H1 (cell line): ENCODE results near the gene XRRA1. TPM values are rescaled to one million over a fixed set of nuclear protein-coding genes. Genes with fewer than 3 reads are reported as not detected.

Experiments used
- CTCF ChIA-PET: fragments of 300-600 bp; sonication (Branson Sonifier 250); formaldehyde crosslinking; loops from one replicate; lab custom pipeline; 2021; ENCODE audit not compliant: partially characterized antibody; lab: Charles Lee
- POLR2A ChIA-PET: fragments of 300-600 bp; sonication (Branson Sonifier 250); formaldehyde crosslinking; loops from one replicate; lab custom pipeline; 2021; ENCODE audit warnings: inconsistent platforms; ENCODE audit not compliant: partially characterized antibody; lab: Charles Lee
- DNase-seq, 2 experiments: peaks; one replicate each; pipeline versions ENCODE4 v3.0.0 to v3.0.0-alpha.2; 2010 to 2022; ENCODE audit warnings: low spot score in 2 of 2, low read depth in 1 of 2, mixed read lengths in 1 of 2
- FAIRE-seq: peaks from 2 replicates; lab custom pipeline; 2011; peaks lifted over from hg19 to GRCh38; lab: Jason Lieb, UNC
- H2AFZ ChIP-seq: 2 replicates; pipeline ENCODE4 v1.8.1; 2012; ENCODE audit warnings: low read length, inconsistent platforms
- H2AK5ac ChIP-seq: 2 replicates; pipeline ENCODE4 v1.6.1; 2013; ENCODE audit warnings: low read depth, low read length
- H2BK120ac ChIP-seq: replicated peaks from 2 replicates; pipeline ENCODE3; 2013; ENCODE audit warnings: low read depth, low read length, inconsistent platforms
- H2BK12ac ChIP-seq: 2 replicates; pipeline ENCODE4 v1.6.1; 2013; ENCODE audit warnings: low read depth, low read length
- H2BK15ac ChIP-seq: 2 replicates; pipeline ENCODE4 v1.6.1; 2013; ENCODE audit warnings: low read length
- H2BK20ac ChIP-seq: 2 replicates; pipeline ENCODE4 v1.6.1; 2013; ENCODE audit warnings: low read length
- H2BK5ac ChIP-seq: 2 replicates; pipeline ENCODE4 v1.6.1; 2013; ENCODE audit warnings: low read depth, low read length
- H3K14ac ChIP-seq: 2 replicates; pipeline ENCODE4 v1.6.1; 2013; ENCODE audit warnings: inconsistent platforms; ENCODE audit not compliant: insufficient read length
- H3K18ac ChIP-seq: 2 replicates; pipeline ENCODE4 v1.6.1; 2013; ENCODE audit warnings: low read length; ENCODE audit errors: extremely low read depth
- H3K23ac ChIP-seq: 2 replicates; pipeline ENCODE4 v1.6.1; 2013; ENCODE audit warnings: inconsistent platforms; ENCODE audit not compliant: insufficient read length
- H3K23me2 ChIP-seq: 2 replicates; pipeline ENCODE4 v1.6.1; 2013; ENCODE audit warnings: low read depth, low read length
- H3K27ac ChIP-seq: 2 replicates; pipeline ENCODE4 v1.6.1; 2011; ENCODE audit warnings: low read depth, low read length, inconsistent platforms
- H3K27me3 ChIP-seq, 4 experiments: replicated peaks in 1 of 4; 1 replicate in 1 of 4; 2 replicates in 3 of 4; pipeline versions ENCODE4 v1.6.1 to v1.8.1; 2011 to 2013; ENCODE audit warnings: low read length in 3 of 4, mild to moderate bottlenecking in 3 of 4, inconsistent platforms in 2 of 4, mixed read lengths in 2 of 4, moderate library complexity in 1 of 4; ENCODE audit not compliant: control insufficient read depth in 3 of 4, insufficient read depth in 3 of 4; ENCODE audit errors: extremely low read depth in 1 of 4
- H3K36me3 ChIP-seq, 4 experiments: 2 replicates each; pipeline versions ENCODE4 v1.6.1 to v1.8.1; 2011 to 2013; ENCODE audit warnings: mild to moderate bottlenecking in 4 of 4, low read length in 3 of 4, moderate library complexity in 2 of 4, control low read depth in 1 of 4, inconsistent platforms in 1 of 4; ENCODE audit not compliant: insufficient read depth in 4 of 4, control insufficient read depth in 2 of 4
- H3K4ac ChIP-seq: replicated peaks from 2 replicates; pipeline ENCODE3; 2013; ENCODE audit warnings: low read length, low read depth, mixed read lengths, inconsistent platforms; ENCODE audit not compliant: insufficient read length
- H3K4me1 ChIP-seq, 4 experiments: replicated peaks in 1 of 4; 1 replicate in 1 of 4; 2 replicates in 3 of 4; pipeline versions ENCODE4 v1.6.1 to v1.8.1; 2011 to 2013; ENCODE audit warnings: low read length in 3 of 4, inconsistent platforms in 2 of 4, mixed read lengths in 1 of 4; ENCODE audit not compliant: insufficient read depth in 4 of 4, control insufficient read depth in 3 of 4
- H3K4me2 ChIP-seq, 2 experiments: 2 replicates each; pipeline versions ENCODE4 v1.6.1 to v1.8.1; 2011 to 2013; ENCODE audit warnings: low read depth in 2 of 2, low read length in 2 of 2, control low read depth in 1 of 2, inconsistent platforms in 1 of 2, mild to moderate bottlenecking in 1 of 2; ENCODE audit not compliant: insufficient read depth in 1 of 2
- H3K4me3 ChIP-seq, 4 experiments: fragments of 200-600, 300-600 bp in 1 of 4; sonication (generic), shearing (Covaris generic), sonication (Bioruptor Twin) in 1 of 4; 2 replicates each; pipeline versions ENCODE4 v1.5.1 to v1.8.1; 2011 to 2016; ENCODE audit warnings: low read length in 4 of 4, low read depth in 3 of 4, control low read depth in 2 of 4, inconsistent platforms in 2 of 4, mild to moderate bottlenecking in 2 of 4, mixed read lengths in 1 of 4, moderate library complexity in 1 of 4; ENCODE audit not compliant: insufficient read depth in 2 of 4; ENCODE audit errors: extremely low read depth in 1 of 4
- H3K56ac ChIP-seq: replicated peaks from 2 replicates; pipeline ENCODE3; 2013; ENCODE audit warnings: low read depth, mild to moderate bottlenecking, mixed read lengths, low read length, inconsistent platforms; ENCODE audit not compliant: insufficient read length
- H3K79me1 ChIP-seq: 2 replicates; pipeline ENCODE4 v1.6.1; 2013; ENCODE audit warnings: low read depth, low read length, control low read depth
- H3K79me2 ChIP-seq, 2 experiments: 2 replicates each; pipeline versions ENCODE4 v1.6.1 to v1.8.1; 2012 to 2013; ENCODE audit warnings: low read length in 2 of 2, mild to moderate bottlenecking in 2 of 2, inconsistent platforms in 1 of 2; ENCODE audit not compliant: insufficient read depth in 2 of 2, control insufficient read depth in 1 of 2
- H3K9ac ChIP-seq, 4 experiments: replicated peaks in 1 of 4; 1 replicate in 1 of 4; 2 replicates in 3 of 4; pipeline versions ENCODE4 v1.6.1 to v1.8.1; 2011 to 2013; ENCODE audit warnings: low read depth in 3 of 4, low read length in 3 of 4, control low read depth in 2 of 4, mild to moderate bottlenecking in 2 of 4, moderate library complexity in 2 of 4, inconsistent platforms in 1 of 4; ENCODE audit errors: extremely low read depth in 1 of 4
- H3K9me3 ChIP-seq, 2 experiments: 2 replicates each; pipeline versions ENCODE4 v1.6.1 to v1.8.1; 2012 to 2013; ENCODE audit warnings: mild to moderate bottlenecking in 2 of 2, moderate library complexity in 2 of 2, control low read depth in 1 of 2, inconsistent platforms in 1 of 2, low read depth in 1 of 2, low read length in 1 of 2, mixed read lengths in 1 of 2; ENCODE audit not compliant: insufficient read depth in 2 of 2
- H4K20me1 ChIP-seq, 2 experiments: replicated peaks in 1 of 2; 2 replicates each; pipeline versions ENCODE3 to v1.8.1; 2011 to 2013; ENCODE audit warnings: inconsistent platforms in 2 of 2, low read length in 2 of 2, mild to moderate bottlenecking in 1 of 2; ENCODE audit not compliant: insufficient read depth in 2 of 2, control insufficient read depth in 1 of 2
- H4K5ac ChIP-seq: 2 replicates; pipeline ENCODE4 v1.6.1; 2013; ENCODE audit warnings: low read length, low read depth, mixed read lengths, inconsistent platforms; ENCODE audit not compliant: insufficient read length
- H4K8ac ChIP-seq: 2 replicates; pipeline ENCODE4 v1.8.0; 2013; ENCODE audit warnings: mild to moderate bottlenecking, moderate library complexity, low read length, inconsistent platforms; ENCODE audit not compliant: insufficient read depth; ENCODE audit errors: extremely low read depth
- H4K91ac ChIP-seq: replicated peaks from 2 replicates; pipeline ENCODE3; 2013; ENCODE audit warnings: low read length, mixed read lengths, inconsistent platforms; ENCODE audit not compliant: insufficient read length
- CTCF ChIP-seq, 3 experiments: IDR thresholded peaks; 1 replicate in 2 of 3; 2 replicates in 1 of 3; pipeline versions ENCODE4 v1.5.1 to v1.6.1; 2011; ENCODE audit warnings: low read length in 3 of 3, mild to moderate bottlenecking in 3 of 3, inconsistent platforms in 2 of 3, low read depth in 1 of 3, moderate library complexity in 1 of 3; ENCODE audit not compliant: insufficient read depth in 1 of 3; ENCODE audit errors: control extremely low read depth in 1 of 3
- EP300 ChIP-seq, 2 experiments: IDR thresholded peaks; 1 replicate in 1 of 2; 2 replicates in 1 of 2; pipeline ENCODE4 v1.6.1; 2011 to 2012; ENCODE audit warnings: low read depth in 2 of 2, low read length in 2 of 2, mild to moderate bottlenecking in 2 of 2, borderline replicate concordance in 1 of 2, inconsistent platforms in 1 of 2, moderate library complexity in 1 of 2
- EZH2 ChIP-seq: fragments of 200-600 bp; sonication (generic); IDR thresholded peaks from 2 replicates; pipeline ENCODE4 v1.7.1; 2012; ENCODE audit warnings: low read depth, mild to moderate bottlenecking, moderate library complexity, low read length, inconsistent platforms; ENCODE audit not compliant: severe bottlenecking
- HDAC2 ChIP-seq, 2 experiments: fragments of 300-600 bp in 1 of 2; sonication (generic) in 1 of 2; IDR thresholded peaks; 2 replicates each; pipeline ENCODE4 v1.6.1; 2011 to 2012; ENCODE audit warnings: low read depth in 2 of 2, low read length in 2 of 2, mild to moderate bottlenecking in 2 of 2, moderate library complexity in 2 of 2, borderline replicate concordance in 1 of 2, inconsistent platforms in 1 of 2
- POLR2AphosphoS5 ChIP-seq: IDR thresholded peaks from 2 replicates; pipeline ENCODE4 v1.6.1; 2011; ENCODE audit warnings: low read depth, low read length
- SIRT6 ChIP-seq: IDR thresholded peaks from one replicate; pipeline ENCODE4 v1.7.1; 2012; ENCODE audit warnings: low read length, inconsistent platforms
- SUZ12 ChIP-seq: fragments of 200-600 bp; sonication (generic); IDR thresholded peaks from 2 replicates; pipeline ENCODE4 v1.6.1; 2012; ENCODE audit warnings: mild to moderate bottlenecking, inconsistent platforms, low read length, moderate library complexity, mixed read lengths
- TCF12 ChIP-seq: IDR thresholded peaks from 2 replicates; pipeline ENCODE4 v1.6.1; 2011; ENCODE audit warnings: low read depth, mild to moderate bottlenecking, low read length
- WGBS, 2 experiments: shearing (Covaris generic) in 1 of 2; methylation state at CpG; one replicate each; pipeline versions ENCODE4 v1.1.6 to v1.1.7; 2013 to 2015; ENCODE audit warnings: low lambda C conversion rate in 2 of 2, mixed read lengths in 2 of 2, inconsistent platforms in 1 of 2, low coverage in 1 of 2, missing lambda C conversion rate in 1 of 2; ENCODE audit not compliant: insufficient replicate concordance in 2 of 2, insufficient coverage in 1 of 2, insufficient read length in 1 of 2; ENCODE audit errors: extremely low coverage in 1 of 2, missing lambda C conversion rate in 1 of 2; 5-methylcytosine and 5-hydroxymethylcytosine counted together
- polyA plus RNA-seq, 7 experiments: library from polyadenylated mRNA; depleted of rRNA in 3 of 7; stranded (reverse) in 5 of 7; unstranded in 2 of 7; fragments of >200 nt in 5 of 7; fragments of 200-250 nt in 2 of 7; gene quantifications; 1 replicate in 5 of 7; 2 replicates in 1 of 7; 4 replicates in 1 of 7; pipeline versions ENCODE4 v1.2.1 to v1.2.3, GENCODE V29; 2011 to 2013; ENCODE audit warnings: missing spikeins in 2 of 7, mixed read lengths in 2 of 7
- total RNA-seq: library from RNA; stranded (reverse); fragmentation: NEBNext Ultra II Directional; extraction: Animal tissue kit (Norgen Biotek cat#: 25700); gene quantifications from 2 replicates; pipeline ENCODE4 v1.2.1, GENCODE V29; 2021

XRRA1 gene
- total and polyA plus RNA-seq, 2 of the 8 experiments (the other 6 are each of a cell fraction or from before 2014, with no cell fraction given): 2.1 to 7.1 TPM

GRCh38 chr11:74791333-74792100 lies 157.4 kb downstream of the XRRA1 start:
- Histone ChIP-seq H3K79me2 (peaks cover 0 to 4% of the 10 kb centered on the region in 2 experiments; a peak in 2 of 4 replicates), H2BK12ac (no peak overlapping the region), H2AFZ (no peak overlapping the region), H3K4ac (no peak overlapping the region), H3K79me1 (no peaks in the 10 kb centered on the region), H3K4me2 (no peak overlapping the region), H4K8ac (no peak overlapping the region), H3K9me3 (no peaks in the 10 kb centered on the region; a peak in 1 of 4 replicates), H3K18ac (no peak overlapping the region), H4K5ac (no peak overlapping the region), H3K27ac (no peak overlapping the region), H2BK15ac (no peak overlapping the region), H2BK5ac (no peak overlapping the region), H3K4me1 (no peaks in the 10 kb centered on the region), H2AK5ac (no peak overlapping the region), H3K23ac (no peak overlapping the region), H2BK120ac (no peak overlapping the region), H3K56ac (no peak overlapping the region), H4K20me1 (peaks cover 0 to 2% of the 10 kb centered on the region in 2 experiments), H3K14ac (no peak overlapping the region), H3K4me3 (no peak overlapping the region), H4K91ac (no peak overlapping the region), H3K36me3 (peaks cover 0 to 17% (median 4%) of the 10 kb centered on the region in 4 experiments; a peak in 3 of 8 replicates), H2BK20ac (no peak overlapping the region), H3K23me2 (no peaks in the 10 kb centered on the region; the same call in 1 of the 2 replicates), H3K9ac (no peak overlapping the region), H3K27me3 (peaks cover 0 to 1% (median 0%) of the 10 kb centered on the region in 4 experiments; a peak in 1 of 7 replicates)
- POLR2A ChIA-PET: no interaction called here
- 81% methylated on average over 9 of the region's 9 CpGs; no CpG with 5 or more reads in 1 of the 2 experiments for WGBS, 2 experiments
- CTCF ChIA-PET: interaction anchor here (1.6 kb wide), 1 partner anchor 10 kb away, joined by 4 read pairs; no protein-coding TSS in a partner anchor
- FAIRE-seq (no peak), DNase-seq (no peak)
- TF ChIP-seq CTCF (IDR thresholded peaks at IDR 0.05; ENCODE audit: control extremely low read depth in 1 of 3, insufficient read depth in 1 of 3, low read depth in 1 of 3, low read length in 3 of 3) (no peak), SUZ12 (no peak), HDAC2 (IDR thresholded peaks at IDR 0.05; ENCODE audit: borderline replicate concordance in 1 of 2, low read depth in 2 of 2, low read length in 2 of 2) (no peak), EZH2 (no peak), SIRT6 (no peak), POLR2AphosphoS5 (no peak), EP300 (IDR thresholded peaks at IDR 0.05; ENCODE audit: borderline replicate concordance in 1 of 2, low read depth in 2 of 2, low read length in 2 of 2) (no peak), TCF12 (no peak)
